ENCODE results near the gene UNG. TPM values are rescaled to one million over a fixed set of nuclear protein-coding genes. Genes with fewer than 3 reads are reported as not detected.
A peak's percentile ranks its signal among the peaks of the same experiment; 100 is the strongest.

Gene UNG
- total RNA-seq, 1 experiment from 2014 or later = 99.0 TPM

GRCh38 chr12:109156036-109156435, 58.6 kb downstream of the UNG start:
- DNase-seq (ENCODE audit: low read depth, low spot score) = no peak
- no peaks in the 10 kb centered on the region for H3K79me2 ChIP-seq (ENCODE audit: insufficient read depth, low read length)
- H3K4me1 ChIP-seq (ENCODE audit: control insufficient read depth in 1 of 2, insufficient read depth in 2 of 2, low read length in 2 of 2) = peaks cover 9 to 19% of the 10 kb centered on the region in 2 experiments; a peak in 3 of 4 replicates
- BruUV-seq (replicated peaks) = no TSS peak
- H3K9ac ChIP-seq (ENCODE audit: low read length) = peak overlapping the region; percentile 65; the same call in 1 of the 2 replicates
- no peak overlapping the region for H3K4me3 ChIP-seq (replicated peaks in 1 of 2; ENCODE audit: low read depth in 1 of 2, low read length in 2 of 2)
- ChIA-PET CTCF (no interaction called here), POLR2A (no interaction called here), RAD21 (ENCODE audit: low non-redundant PET in 1 of 2, low total read pairs in 2 of 2, uncharacterized antibody in 2 of 2, unreplicated experiment in 2 of 2) (no interaction called here)
- no peak overlapping the region for H2AFZ ChIP-seq (ENCODE audit: low read depth, low read length, poor library complexity, severe bottlenecking)
- H3K4me2 ChIP-seq (ENCODE audit: low read length) = peak overlapping the region; percentile 78
- H4K20me1 ChIP-seq (ENCODE audit: insufficient read depth) = no peaks in the 10 kb centered on the region
- no peaks in the 10 kb centered on the region for H3K27me3 ChIP-seq (ENCODE audit: insufficient read depth, low read length)
- intact Hi-C loops (cut with micrococcal nuclease) = no loop called here
- no peaks in the 10 kb centered on the region for H3K36me3 ChIP-seq (ENCODE audit: control insufficient read depth in 1 of 2, insufficient read depth in 2 of 2, low read length in 2 of 2)
- H3K27ac ChIP-seq (ENCODE audit: low read depth, low read length) = no peak overlapping the region
- H3K9me2 ChIP-seq (ENCODE audit: insufficient read depth) = no peaks in the 10 kb centered on the region
- ATAC-seq = no peak
- no peaks in the 10 kb centered on the region for H3K9me3 ChIP-seq (ENCODE audit: control insufficient read depth in 1 of 2, insufficient read depth in 1 of 2, low read depth in 1 of 2, low read length in 2 of 2)
- TF ChIP-seq CTCF (IDR thresholded peaks at IDR 0.05 in 2 of 3, conservative IDR thresholded peaks at IDR 0.05 in 1 of 3; ENCODE audit: borderline replicate concordance in 1 of 3, insufficient read depth in 1 of 3, low read depth in 2 of 3, low read length in 2 of 3) (no peak), FOSL1 (IDR thresholded peaks at IDR 0.05; ENCODE audit: low read depth) (no peak), EGR1 (IDR thresholded peaks at IDR 0.05; ENCODE audit: low read depth) (no peak), ELF1 (IDR thresholded peaks at IDR 0.05; ENCODE audit: borderline replicate concordance, low read depth) (no peak), EZH2 (IDR thresholded peaks at IDR 0.05) (no peak), POLR2AphosphoS5 (IDR thresholded peaks at IDR 0.05; ENCODE audit: low read depth, low read length) (no peak), POLR2A (IDR thresholded peaks at IDR 0.05; ENCODE audit: borderline replicate concordance, extremely low read depth, insufficient read depth, insufficient read length) (no peak), ZBTB33 (IDR thresholded peaks at IDR 0.05; ENCODE audit: extremely low read depth, insufficient replicate concordance, low read length) (no peak), SIN3A (IDR thresholded peaks at IDR 0.05; ENCODE audit: low read depth) (no peak), YY1 (IDR thresholded peaks at IDR 0.05; ENCODE audit: extremely low read depth, insufficient replicate concordance, low read depth, low read length) (no peak), SP1 (IDR thresholded peaks at IDR 0.05; ENCODE audit: low read depth) (no peak), CBX3 (IDR thresholded peaks at IDR 0.05; ENCODE audit: low read depth) (no peak), RAD21 (IDR thresholded peaks at IDR 0.05; ENCODE audit: low read depth) (no peak), ZNF274 (IDR thresholded peaks at IDR 0.05; ENCODE audit: low read depth, low read length) (no peak)

Measured in HCT116 (cell line).